K562 (cell line): ENCODE measurements around the gene ABCB9. TPM values are rescaled to one million over a fixed set of nuclear protein-coding genes. Genes with fewer than 3 reads are reported as not detected.

Experiments
- ARID1B ChIP-seq: fragments of 450-650 bp; IDR thresholded peaks from 2 replicates; pipeline ENCODE4 v1.6.1; 2016; ENCODE audit warnings: antibody characterized with exemption, mild to moderate bottlenecking, inconsistent platforms
- ATF7 ChIP-seq: fragments of 450-650 bp; IDR thresholded peaks from 2 replicates; pipeline ENCODE4 v1.7.1; 2014; ENCODE audit warnings: mild to moderate bottlenecking, moderate library complexity
- BRF1 ChIP-seq: IDR thresholded peaks from 3 replicates; pipeline ENCODE4 v1.6.1; 2011; ENCODE audit warnings: borderline replicate concordance, mild to moderate bottlenecking; ENCODE audit not compliant: insufficient read length; ENCODE audit errors: extremely low read depth
- ELF4 ChIP-seq: fragments of 450-650 bp; formaldehyde crosslinking; IDR thresholded peaks from 2 replicates; pipeline ENCODE4 v1.4.0; 2022; ENCODE audit warnings: missing genetic modification characterization
- JUND ChIP-seq, 2 experiments: IDR thresholded peaks; 2 replicates in 1 of 2; 3 replicates in 1 of 2; pipeline ENCODE4 v1.6.1; 2011; ENCODE audit warnings: borderline replicate concordance in 2 of 2, low read depth in 2 of 2, low read length in 2 of 2, improper control_type of control experiment in 1 of 2, missing biosample characterization in 1 of 2, missing genetic modification characterization in 1 of 2, missing genetic modification reagents in 1 of 2
- KAT2B ChIP-seq: IDR thresholded peaks from one replicate; pipeline ENCODE4 v1.6.1; 2012; ENCODE audit warnings: low read depth, mild to moderate bottlenecking, control low read depth, inconsistent platforms, low read length, moderate library complexity
- KLF13 ChIP-seq: fragments of 450-650 bp; IDR thresholded peaks from 2 replicates; pipeline ENCODE4 v1.6.1; 2016; ENCODE audit warnings: missing genetic modification characterization, low read depth, mild to moderate bottlenecking, missing compliant biosample characterization, moderate library complexity, borderline replicate concordance
- MCM3 ChIP-seq: fragments of 450-650 bp; IDR thresholded peaks from 2 replicates; pipeline ENCODE4 v1.6.1; 2016
- MEIS2 ChIP-seq: fragments of 450-650 bp; IDR thresholded peaks from 2 replicates; pipeline ENCODE4 v1.6.1; 2014; ENCODE audit warnings: mild to moderate bottlenecking; ENCODE audit not compliant: partially characterized antibody
- NFATC3 ChIP-seq: fragments of 450-650 bp; IDR thresholded peaks from 2 replicates; pipeline ENCODE4 v1.6.1; 2017; ENCODE audit warnings: mild to moderate bottlenecking
- NFIX ChIP-seq: fragments of 250-450 bp; sonication (Bioruptor Pico); IDR thresholded peaks from 2 replicates; pipeline ENCODE4 v1.4.0; 2020; ENCODE audit warnings: low read depth, mild to moderate bottlenecking, moderate library complexity
- POLR2G ChIP-seq: fragments of 200-400 bp; formaldehyde crosslinking; IDR thresholded peaks from 2 replicates; pipeline ENCODE4 v1.6.1; 2017; ENCODE audit warnings: low read depth, mild to moderate bottlenecking, antibody characterized with exemption, low read length, moderate library complexity
- POLR2H ChIP-seq: IDR thresholded peaks from 2 replicates; pipeline ENCODE4 v1.6.1; 2016; ENCODE audit warnings: missing genetic modification characterization, low read depth, mild to moderate bottlenecking, control low read depth, missing compliant biosample characterization, moderate library complexity
- PPARD ChIP-seq: fragments of 250-450 bp; sonication (Bioruptor Pico); IDR thresholded peaks from 2 replicates; pipeline ENCODE4 v1.8.0; 2022; ENCODE audit warnings: inconsistent platforms, mild to moderate bottlenecking, moderate library complexity
- SMARCC2 ChIP-seq: fragments of 450-650 bp; IDR thresholded peaks from 2 replicates; pipeline ENCODE4 v1.6.1; 2017; ENCODE audit warnings: antibody characterized with exemption, moderate library complexity, mild to moderate bottlenecking, low read depth
- SMARCE1 ChIP-seq: fragments of 450-650 bp; IDR thresholded peaks from 2 replicates; pipeline ENCODE4 v1.7.1; 2016; ENCODE audit warnings: mild to moderate bottlenecking
- TAF7 ChIP-seq: fragments of 450-650 bp; IDR thresholded peaks from 2 replicates; pipeline ENCODE4 v1.6.1; 2016; ENCODE audit warnings: missing genetic modification characterization, missing compliant biosample characterization
- TEAD2 ChIP-seq: fragments of 450-650 bp; IDR thresholded peaks from 2 replicates; pipeline ENCODE4 v1.6.1; 2016; ENCODE audit warnings: missing genetic modification characterization, control low read depth, missing compliant biosample characterization
- ZNF212 ChIP-seq: fragments of 450-650 bp; formaldehyde crosslinking; IDR thresholded peaks from 2 replicates; pipeline ENCODE4 v1.4.0; 2020; ENCODE audit warnings: mild to moderate bottlenecking
- ZNF316 ChIP-seq: fragments of 450-650 bp; IDR thresholded peaks from 2 replicates; pipeline ENCODE4 v1.6.1; 2016
- ZNF77 ChIP-seq: fragments of 250-450 bp; sonication (Bioruptor Pico); IDR thresholded peaks from 2 replicates; pipeline ENCODE4 v1.5.0; 2020
- polyA plus RNA-seq, 8 experiments: library from polyadenylated mRNA; depleted of rRNA in 4 of 8; stranded (reverse) in 5 of 8; unstranded in 3 of 8; fragments of >200 nt; fragmentation: Nextera tagmentation in 2 of 8; fragmentation: Illumina TruSeq in 1 of 8; extraction: Ambion mirVana in 2 of 8; extraction: Trizol in 1 of 8; gene quantifications; 2 replicates each; pipeline versions ENCODE4 v1.2.1 to v1.2.3, GENCODE V29; 2011 to 2014; ENCODE audit warnings: inconsistent platforms in 1 of 8, missing spikeins in 1 of 8
- total RNA-seq, 7 experiments: library from RNA; depleted of rRNA in 6 of 7; stranded (reverse); fragments of >200 nt in 6 of 7; fragmentation: Illumina TruSeq in 2 of 7; extraction: Trizol in 2 of 7; gene quantifications; 2 replicates each; pipeline versions ENCODE4 v1.2.1 to v1.2.3, GENCODE V29; 2011 to 2021; ENCODE audit warnings: low replicate concordance in 1 of 7
- TF ChIP-seq, protein P1 (sequence below): sonication (generic); formaldehyde crosslinking; IDR thresholded peaks from 2 replicates; pipeline ENCODE4 v1.8.0; 2023; ENCODE audit warnings: mild to moderate bottlenecking, missing genetic modification reagents
- TF ChIP-seq, protein P2 (sequence below): sonication (generic); IDR thresholded peaks from 2 replicates; pipeline ENCODE4 v1.6.1; 2016
- TF ChIP-seq, protein P3 (sequence below): sonication (generic); formaldehyde crosslinking; IDR thresholded peaks from 2 replicates; pipeline ENCODE4 v1.9.0; 2022; ENCODE audit warnings: mild to moderate bottlenecking, missing genetic modification reagents
- TF ChIP-seq, protein P4 (sequence below), 2 experiments: fragments of 250-450 bp in 1 of 2; fragments of 450-650 bp in 1 of 2; sonication (Bioruptor Pico) in 1 of 2; IDR thresholded peaks; 2 replicates each; pipeline versions ENCODE4 v1.6.1 to v1.8.0; 2016 to 2021; ENCODE audit warnings: mild to moderate bottlenecking in 2 of 2, moderate library complexity in 2 of 2, missing compliant biosample characterization in 1 of 2, missing genetic modification characterization in 1 of 2

The ABCB9 gene
- total and polyA plus RNA-seq, 9 of the 15 experiments (the other 6 are each of a cell fraction or from before 2014, with no cell fraction given) = 0.20 to 12.6 (median 6.2) TPM

DNA sequence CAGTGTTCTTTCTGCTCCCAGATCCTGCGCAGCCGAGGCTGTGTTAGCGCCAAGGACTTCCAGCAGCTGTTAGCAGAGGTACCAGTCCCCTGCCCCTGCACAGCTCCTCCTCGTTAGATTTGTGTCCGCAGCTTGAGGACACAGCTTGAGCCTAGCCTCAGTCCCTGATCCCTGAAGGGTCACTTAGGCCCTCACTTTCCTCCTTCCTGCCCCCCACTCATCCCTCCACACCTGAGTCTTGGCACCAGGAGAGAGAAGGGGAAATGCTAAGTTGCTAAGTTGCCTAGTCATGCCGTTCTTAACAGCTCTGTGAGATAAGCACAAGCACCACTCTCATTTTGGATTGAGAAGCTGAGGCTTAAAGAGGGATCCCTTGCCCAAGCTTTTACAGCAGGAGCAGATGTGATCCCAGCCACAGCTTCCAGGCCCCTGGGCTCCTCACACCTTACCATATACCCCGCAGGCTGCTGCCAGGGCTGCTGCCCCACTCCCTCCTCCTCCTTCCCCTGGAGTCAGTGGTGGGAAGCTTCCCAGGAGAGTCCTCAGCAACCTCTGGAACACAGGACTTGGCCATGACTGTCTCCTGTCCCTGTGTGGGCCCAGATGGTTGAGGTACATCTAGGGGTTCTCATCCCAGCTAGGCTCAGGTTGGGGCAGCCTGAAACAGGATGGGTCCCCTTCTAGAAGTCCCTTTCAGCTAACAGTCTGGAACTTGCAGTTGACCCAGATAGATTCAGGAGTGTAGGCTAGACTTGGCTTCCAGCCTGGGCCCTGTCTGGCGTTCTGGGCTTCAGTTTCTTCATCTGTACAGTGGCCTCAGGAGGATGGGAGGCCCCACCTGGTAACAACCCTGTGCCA is 9.8 kb upstream of the ABCB9 start (continued):
- TF ChIP-seq, protein P1, sequence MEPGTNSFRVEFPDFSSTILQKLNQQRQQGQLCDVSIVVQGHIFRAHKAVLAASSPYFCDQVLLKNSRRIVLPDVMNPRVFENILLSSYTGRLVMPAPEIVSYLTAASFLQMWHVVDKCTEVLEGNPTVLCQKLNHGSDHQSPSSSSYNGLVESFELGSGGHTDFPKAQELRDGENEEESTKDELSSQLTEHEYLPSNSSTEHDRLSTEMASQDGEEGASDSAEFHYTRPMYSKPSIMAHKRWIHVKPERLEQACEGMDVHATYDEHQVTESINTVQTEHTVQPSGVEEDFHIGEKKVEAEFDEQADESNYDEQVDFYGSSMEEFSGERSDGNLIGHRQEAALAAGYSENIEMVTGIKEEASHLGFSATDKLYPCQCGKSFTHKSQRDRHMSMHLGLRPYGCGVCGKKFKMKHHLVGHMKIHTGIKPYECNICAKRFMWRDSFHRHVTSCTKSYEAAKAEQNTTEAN (CRISPR knock-in tag) = 0 out of 2 replicates have a peak, but pooled peaks have one; percentile 3
- TF ChIP-seq MCM3 = no peak
- peak; percentile 81 for TF ChIP-seq ARID1B
- TF ChIP-seq KLF13 (tag) = no peak
- TF ChIP-seq, protein P2, sequence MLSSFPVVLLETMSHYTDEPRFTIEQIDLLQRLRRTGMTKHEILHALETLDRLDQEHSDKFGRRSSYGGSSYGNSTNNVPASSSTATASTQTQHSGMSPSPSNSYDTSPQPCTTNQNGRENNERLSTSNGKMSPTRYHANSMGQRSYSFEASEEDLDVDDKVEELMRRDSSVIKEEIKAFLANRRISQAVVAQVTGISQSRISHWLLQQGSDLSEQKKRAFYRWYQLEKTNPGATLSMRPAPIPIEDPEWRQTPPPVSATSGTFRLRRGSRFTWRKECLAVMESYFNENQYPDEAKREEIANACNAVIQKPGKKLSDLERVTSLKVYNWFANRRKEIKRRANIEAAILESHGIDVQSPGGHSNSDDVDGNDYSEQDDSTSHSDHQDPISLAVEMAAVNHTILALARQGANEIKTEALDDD = peak; percentile 54; the same call in 1 of the 2 replicates
- no peak for TF ChIP-seq NFIX (CRISPR knock-in tag)
- no peak for TF ChIP-seq PPARD (CRISPR knock-in tag)
- TF ChIP-seq ZNF77 (CRISPR knock-in tag) = no peak
- TF ChIP-seq JUND (IDR thresholded peaks at IDR 0.05; ENCODE audit: borderline replicate concordance, low read depth, low read length) = peak; percentile 26; the same call in 1 of the 2 replicates
- peak; percentile 56; the same call in 1 of the 3 replicates for TF ChIP-seq JUND (tag; IDR thresholded peaks at IDR 0.05; ENCODE audit: borderline replicate concordance, low read depth, low read length)
- TF ChIP-seq, protein P3, sequence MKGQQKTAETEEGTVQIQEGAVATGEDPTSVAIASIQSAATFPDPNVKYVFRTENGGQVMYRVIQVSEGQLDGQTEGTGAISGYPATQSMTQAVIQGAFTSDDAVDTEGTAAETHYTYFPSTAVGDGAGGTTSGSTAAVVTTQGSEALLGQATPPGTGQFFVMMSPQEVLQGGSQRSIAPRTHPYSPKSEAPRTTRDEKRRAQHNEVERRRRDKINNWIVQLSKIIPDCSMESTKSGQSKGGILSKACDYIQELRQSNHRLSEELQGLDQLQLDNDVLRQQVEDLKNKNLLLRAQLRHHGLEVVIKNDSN (CRISPR knock-in tag) = peak; percentile 28; the same call in 1 of the 2 replicates
- no peak for TF ChIP-seq NFATC3
- TF ChIP-seq, protein P4, sequence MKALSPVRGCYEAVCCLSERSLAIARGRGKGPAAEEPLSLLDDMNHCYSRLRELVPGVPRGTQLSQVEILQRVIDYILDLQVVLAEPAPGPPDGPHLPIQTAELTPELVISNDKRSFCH (CRISPR knock-in tag; IDR thresholded peaks at IDR 0.05) = no peak
- TF ChIP-seq, protein P4 (tag; IDR thresholded peaks at IDR 0.05) = 0 out of 2 replicates have a peak, but pooled peaks have one; percentile 16
- TF ChIP-seq ZNF316 = peak; percentile 96
- no peak for TF ChIP-seq BRF1
- TF ChIP-seq KAT2B = no peak
- no peak for TF ChIP-seq TEAD2 (tag)
- 0 out of 2 replicates have a peak, but pooled peaks have one; percentile 59 for TF ChIP-seq ELF4 (CRISPR knock-in tag)
- peak; percentile 23 for TF ChIP-seq MEIS2
- 0 out of 2 replicates have a peak, but pooled peaks have one; percentile 9 for TF ChIP-seq ATF7
- TF ChIP-seq SMARCE1 = peak; percentile 65; the same call in 1 of the 2 replicates
- TF ChIP-seq SMARCC2 = peak; percentile 67; the same call in 1 of the 2 replicates
- no peak for TF ChIP-seq ZNF212 (CRISPR knock-in tag)
- peak; percentile 59 for TF ChIP-seq TAF7
- TF ChIP-seq POLR2G = no peak
- 0 out of 2 replicates have a peak, but pooled peaks have one; percentile 7 for TF ChIP-seq POLR2H (tag)
